Urinary bladder (tissue), 4 donors: Measurements from ENCODE around the gene HSPA12A. TPM values are rescaled to one million over a fixed set of nuclear protein-coding genes. Genes with fewer than 3 reads are reported as not detected.

Experiments
- DNase-seq: peaks from one replicate; pipeline ENCODE4 v3.0.0-alpha.2; 2015; ENCODE audit errors: extremely low spot score
- H3K27ac ChIP-seq: one replicate; pipeline ENCODE4 v1.5.1; 2013; ENCODE audit warnings: low read depth, mild to moderate bottlenecking, moderate library complexity
- H3K36me3 ChIP-seq: one replicate; pipeline ENCODE4 v1.6.1; 2013; ENCODE audit warnings: mild to moderate bottlenecking, moderate library complexity; ENCODE audit not compliant: insufficient read depth
- H3K4me1 ChIP-seq: one replicate; pipeline ENCODE4 v1.6.1; 2013; ENCODE audit warnings: mild to moderate bottlenecking, moderate library complexity; ENCODE audit not compliant: insufficient read depth
- H3K4me3 ChIP-seq: one replicate; pipeline ENCODE4 v1.5.1; 2013; ENCODE audit warnings: low read depth, low read length
- WGBS: extraction: QIAGEN DNeasy Blood & Tissue Kit; methylation state at CpG from one replicate; pipeline ENCODE4 v1.1.7; 2013; 5-methylcytosine and 5-hydroxymethylcytosine counted together
- polyA plus RNA-seq: library from polyadenylated mRNA; stranded (reverse); fragments of 200-250 nt; gene quantifications from one replicate; pipeline ENCODE4 v1.2.3, GENCODE V29; 2013
- total RNA-seq: library from RNA; depleted of rRNA; stranded (reverse); fragments of >200 nt; gene quantifications from one replicate; pipeline ENCODE4 v1.2.3, GENCODE V29; 2014
- donor health status: healthy with polysubstance abuse.
- donor health status: healthy.

Gene HSPA12A
- total and polyA plus RNA-seq, 2 donors, result 9.1 to 24.4 TPM

- DNase-seq, result no peak
- 95% methylated on average over 4 of the region's 4 CpGs for WGBS
- H3K27ac ChIP-seq, result no peak overlapping the region
- no peak overlapping the region for H3K4me3 ChIP-seq
- no peaks in the 10 kb centered on the region for H3K36me3 ChIP-seq
- H3K4me1 ChIP-seq, result no peaks in the 10 kb centered on the region
These were observed 32.3 kb downstream of the HSPA12A start for GRCh38 chr10:116710076-116710475.

- WGBS, result 84% methylated on average over 4 of the region's 4 CpGs
- H3K27ac ChIP-seq, result no peak overlapping the region
- no peaks in the 10 kb centered on the region for H3K36me3 ChIP-seq
- no peak for DNase-seq
- no peaks in the 10 kb centered on the region for H3K4me1 ChIP-seq
- H3K4me3 ChIP-seq, result no peak overlapping the region
These were observed 33.5 kb downstream of the HSPA12A start for GRCh38 chr10:116708877-116709276.

- Histone ChIP-seq H3K27ac (no peak overlapping the region), H3K4me3 (no peak overlapping the region), H3K36me3 (no peaks in the 10 kb centered on the region), H3K4me1 (no peaks in the 10 kb centered on the region)
- 69% methylated on average over 2 of the region's 2 CpGs for WGBS
- DNase-seq, result no peak
These were observed 34.0 kb downstream of the HSPA12A start for GRCh38 chr10:116708391-116708821.

GRCh38 chr10:116707981-116708380 is 34.4 kb downstream of the HSPA12A start:
- no peaks in the 10 kb centered on the region for H3K36me3 ChIP-seq
- H3K4me3 ChIP-seq, result no peak overlapping the region
- H3K27ac ChIP-seq, result no peak overlapping the region
- DNase-seq, result no peak
- 68% methylated on average over 14 of the region's 14 CpGs for WGBS
- no peaks in the 10 kb centered on the region for H3K4me1 ChIP-seq

- H3K4me3 ChIP-seq, result no peak overlapping the region
- no peak overlapping the region for H3K27ac ChIP-seq
- no peak for DNase-seq
- WGBS, result 83% methylated on average over 9 of the region's 9 CpGs
- no peaks in the 10 kb centered on the region for H3K36me3 ChIP-seq
- H3K4me1 ChIP-seq, result no peaks in the 10 kb centered on the region
These were observed 36.1 kb downstream of the HSPA12A start for GRCh38 chr10:116706281-116706680.

- no peak for DNase-seq
- no peak overlapping the region for H3K27ac ChIP-seq
- WGBS, result 93% methylated on average over 7 of the region's 7 CpGs
- H3K4me3 ChIP-seq, result no peak overlapping the region
- H3K4me1 ChIP-seq, result no peaks in the 10 kb centered on the region
- no peaks in the 10 kb centered on the region for H3K36me3 ChIP-seq
These were observed 36.9 kb downstream of the HSPA12A start for GRCh38 chr10:116705498-116705897.

- no peak overlapping the region for H3K4me3 ChIP-seq
- H3K36me3 ChIP-seq, result no peaks in the 10 kb centered on the region
- no peak overlapping the region for H3K27ac ChIP-seq
- no peaks in the 10 kb centered on the region for H3K4me1 ChIP-seq
- WGBS, result 92% methylated on average over 11 of the region's 11 CpGs
- no peak for DNase-seq
These were observed 37.4 kb downstream of the HSPA12A start for GRCh38 chr10:116704926-116705325.

GRCh38 chr10:116702165-116702564 is 40.2 kb downstream of the HSPA12A start:
- no peak overlapping the region for H3K4me3 ChIP-seq

GRCh38 chr10:116699471-116700150 is 42.8 kb downstream of the HSPA12A start:
- WGBS, result 70% methylated on average over 5 of the region's 5 CpGs
- DNase-seq, result no peak

More at GRCh38 chr10:116702165-116702564, 40.2 kb downstream of the HSPA12A start:
- WGBS, result 88% methylated on average over 9 of the region's 9 CpGs
- no peak for DNase-seq
- no peaks in the 10 kb centered on the region for H3K4me1 ChIP-seq
- H3K36me3 ChIP-seq, result no peaks in the 10 kb centered on the region
- no peak overlapping the region for H3K27ac ChIP-seq

GRCh38 chr10:116699049-116699448 is 43.3 kb downstream of the HSPA12A start:
- Histone ChIP-seq H3K4me1 (no peaks in the 10 kb centered on the region), H3K36me3 (no peaks in the 10 kb centered on the region), H3K4me3 (no peak overlapping the region), H3K27ac (no peak overlapping the region)
- 89% methylated on average over 9 of the region's 9 CpGs for WGBS
- DNase-seq, result no peak

More at GRCh38 chr10:116699471-116700150, 42.8 kb downstream of the HSPA12A start:
- Histone ChIP-seq H3K27ac (no peak overlapping the region), H3K36me3 (no peaks in the 10 kb centered on the region), H3K4me3 (no peak overlapping the region), H3K4me1 (no peaks in the 10 kb centered on the region)

GRCh38 chr10:116698364-116698763 is 44.0 kb downstream of the HSPA12A start:
- no peak for DNase-seq
- Histone ChIP-seq H3K4me1 (no peaks in the 10 kb centered on the region), H3K36me3 (no peaks in the 10 kb centered on the region), H3K27ac (no peak overlapping the region), H3K4me3 (no peak overlapping the region)
- 95% methylated on average over 9 of the region's 9 CpGs for WGBS

GRCh38 chr10:116697816-116698215 is 44.5 kb downstream of the HSPA12A start:
- no peak for DNase-seq
- Histone ChIP-seq H3K27ac (no peak overlapping the region), H3K4me3 (no peak overlapping the region), H3K36me3 (no peaks in the 10 kb centered on the region), H3K4me1 (no peaks in the 10 kb centered on the region)
- WGBS, result 84% methylated on average over 7 of the region's 7 CpGs

- H3K4me1 ChIP-seq, result no peaks in the 10 kb centered on the region
- H3K27ac ChIP-seq, result no peak overlapping the region
- DNase-seq, result no peak
- H3K36me3 ChIP-seq, result no peaks in the 10 kb centered on the region
- no peak overlapping the region for H3K4me3 ChIP-seq
- WGBS, result 93% methylated on average over 1 of the region's 1 CpG
These were observed 45.4 kb downstream of the HSPA12A start for GRCh38 chr10:116696919-116697318.

- WGBS, result 84% methylated on average over 3 of the region's 3 CpGs
- Histone ChIP-seq H3K27ac (no peak overlapping the region), H3K4me1 (no peaks in the 10 kb centered on the region), H3K4me3 (no peak overlapping the region), H3K36me3 (no peaks in the 10 kb centered on the region)
- DNase-seq, result no peak
These were observed 47.5 kb downstream of the HSPA12A start for GRCh38 chr10:116694927-116695268.
